CD4-positive, alpha-beta memory T cell (primary cell): ENCODE results near the gene KMT2A. TPM values are rescaled to one million over a fixed set of nuclear protein-coding genes. Genes with fewer than 3 reads are reported as not detected.
"Not testable (repeated sequence)": the region's sequence is repeated elsewhere in the genome, so short reads cannot be mapped to it uniquely, and the experiment has no call there.

Experiments used
- CTCF ChIA-PET: fragments of 350-600 bp; sonication (Branson Sonifier 250); formaldehyde crosslinking; loops from one replicate; lab custom pipeline; 2021; ENCODE audit warnings: inconsistent platforms; ENCODE audit not compliant: partially characterized antibody; lab: Charles Lee
- POLR2A ChIA-PET: fragments of 350-600 bp; sonication (Branson Sonifier 250); formaldehyde crosslinking; loops from one replicate; lab custom pipeline; 2021; ENCODE audit not compliant: partially characterized antibody; lab: Charles Lee
- DNase-seq, 5 donors: peaks; one replicate each; pipeline versions ENCODE4 v3.0.0 to v3.0.0-alpha.2; 2020 to 2022; ENCODE audit warnings: mixed read lengths in 1 of 5
- H3K27ac ChIP-seq: one replicate; pipeline ENCODE4 v1.7.0; 2013; ENCODE audit warnings: low read depth, low read length
- H3K27me3 ChIP-seq: 2 replicates; pipeline ENCODE4 v1.7.0; 2013; ENCODE audit warnings: mild to moderate bottlenecking, low read length, moderate library complexity; ENCODE audit not compliant: insufficient read depth
- H3K36me3 ChIP-seq: 2 replicates; pipeline ENCODE4 v1.7.0; 2013; ENCODE audit warnings: mild to moderate bottlenecking, low read length, moderate library complexity; ENCODE audit not compliant: insufficient read depth
- H3K4me1 ChIP-seq: 2 replicates; pipeline ENCODE4 v1.7.0; 2013; ENCODE audit warnings: mild to moderate bottlenecking, low read length, moderate library complexity; ENCODE audit not compliant: insufficient read depth
- H3K4me3 ChIP-seq, 2 donors: one replicate each; pipeline ENCODE4 v1.7.0; 2013; ENCODE audit warnings: low read length in 2 of 2, mild to moderate bottlenecking in 1 of 2
- H3K9me3 ChIP-seq, 2 donors: one replicate each; pipeline ENCODE4 v1.7.0; 2013; ENCODE audit warnings: low read length in 2 of 2, control low read depth in 1 of 2; ENCODE audit not compliant: control insufficient read depth in 1 of 2
- H3K27ac Mint-ChIP-seq, 7 donors: one replicate each; pipeline ENCODE4 v1.8.0; 2020 to 2021; ENCODE audit warnings: mixed read lengths in 7 of 7, mild to moderate bottlenecking in 6 of 7, inconsistent platforms in 3 of 7, moderate library complexity in 3 of 7
- H3K27me3 Mint-ChIP-seq, 2 donors: one replicate each; pipeline ENCODE4 v1.8.0; 2020 to 2021; ENCODE audit warnings: mixed read lengths in 2 of 2
- H3K36me3 Mint-ChIP-seq, 2 donors: one replicate each; pipeline ENCODE4 v1.8.0; 2020 to 2021; ENCODE audit warnings: mixed read lengths in 2 of 2, inconsistent platforms in 1 of 2, mild to moderate bottlenecking in 1 of 2
- H3K4me1 Mint-ChIP-seq, 4 donors: one replicate each; pipeline ENCODE4 v1.8.0; 2020 to 2021; ENCODE audit warnings: mixed read lengths in 4 of 4, mild to moderate bottlenecking in 1 of 4
- H3K4me3 Mint-ChIP-seq, 8 donors: one replicate each; pipeline ENCODE4 v1.8.0; 2020 to 2021; ENCODE audit warnings: mixed read lengths in 8 of 8, mild to moderate bottlenecking in 7 of 8, moderate library complexity in 6 of 8, inconsistent platforms in 3 of 8
- H3K9me3 Mint-ChIP-seq, 8 donors: one replicate each; pipeline ENCODE4 v1.8.0; 2020 to 2021; ENCODE audit warnings: mixed read lengths in 8 of 8, mild to moderate bottlenecking in 5 of 8, inconsistent platforms in 3 of 8, moderate library complexity in 1 of 8
- intact Hi-C: fragments of 100-400 bp; cut with micrococcal nuclease; formaldehyde crosslinking; loops from one replicate; pipeline ENCODE4 v1.15.1; 2023
- polyA plus RNA-seq, 2 donors: library from polyadenylated mRNA; unstranded; fragments of 300-500 nt; fragmentation: Illumina TruSeq; gene quantifications; one replicate each; pipeline ENCODE4 v1.2.3, GENCODE V29; 2021
- total RNA-seq, 2 experiments: library from RNA; stranded (reverse); gene quantifications; one replicate each; pipeline ENCODE4 v1.2.3, GENCODE V29; 2021

KMT2A gene
- total and polyA plus RNA-seq, 4 experiments from 2014 or later, result 4.6 to 202 (median 118) TPM

GRCh38 chr11:118401880-118402590 is 34.3 kb upstream of the KMT2A start:
- peaks cover 15 to 49% of the 10 kb centered on the region in 2 donors for H3K36me3 Mint-ChIP-seq
- DNase-seq, result no peak
- no peaks in the 10 kb centered on the region for H3K27me3 Mint-ChIP-seq
- peaks cover 0 to 2% (median 0%) of the 10 kb centered on the region in 8 donors for H3K9me3 Mint-ChIP-seq
- H3K27ac Mint-ChIP-seq, result peak overlapping the region; percentile 99 to 100 (median 99)
- H3K36me3 ChIP-seq, result peaks cover 20% of the 10 kb centered on the region
- H3K27ac ChIP-seq, result peak overlapping the region; percentile 82
- peak overlapping the region; percentile 87 to 93 for H3K4me3 ChIP-seq
- ChIA-PET CTCF (interaction anchor here (0.8 to 1.8 kb wide), 7 partner anchors 28 to 204 kb away, joined by 3 to 9 read pairs (median 4); no protein-coding TSS in a partner anchor), POLR2A (interaction anchor here (0.8 to 8.4 kb wide), 2 partner anchors 35 to 127 kb away, joined by 3 to 163 read pairs; partner anchors contain the start of gene KMT2A)
- H3K4me3 Mint-ChIP-seq, result peak overlapping the region; percentile 91 to 99 (median 96)
- H3K4me1 Mint-ChIP-seq, result peaks cover 44 to 87% (median 63%) of the 10 kb centered on the region in 4 donors
- intact Hi-C loops, result loop anchor here (1.0 to 5.0 kb wide), 5 partner anchors 34 to 177 kb away; partner anchors contain the start of genes ARCN1, JAML, KMT2A and UBE4A
- H3K27me3 ChIP-seq, result no peaks in the 10 kb centered on the region
- H3K9me3 ChIP-seq, result no peaks in the 10 kb centered on the region
- H3K4me1 ChIP-seq, result peaks cover 67% of the 10 kb centered on the region

- not testable (repeated sequence) for H3K9me3 Mint-ChIP-seq, H3K27me3 ChIP-seq, DNase-seq, H3K9me3 ChIP-seq, H3K27me3 Mint-ChIP-seq
- Histone ChIP-seq H3K27ac (peak overlapping the region; percentile 82), H3K4me1 (peaks cover 62% of the 10 kb centered on the region), H3K4me3 (peak overlapping the region in 1 of 2 donors; percentile 87), H3K36me3 (peaks cover 20% of the 10 kb centered on the region)
- peaks cover 15 to 48% of the 10 kb centered on the region in 2 donors for H3K36me3 Mint-ChIP-seq
- peak overlapping the region; percentile 85 to 100 (median 99) for H3K27ac Mint-ChIP-seq
- H3K4me3 Mint-ChIP-seq, result peak overlapping the region; percentile 91 to 99 (median 96)
- H3K4me1 Mint-ChIP-seq, result peaks cover 42 to 83% (median 60%) of the 10 kb centered on the region in 4 donors
- CTCF ChIA-PET, result interaction anchor here (0.8 to 1.8 kb wide), 7 partner anchors 28 to 204 kb away, joined by 3 to 9 read pairs (median 4); no protein-coding TSS in a partner anchor
- intact Hi-C loops, result loop anchor here (5.0 kb wide), 1 partner anchor 170 kb away; the partner anchor contains the start of gene ARCN1
- POLR2A ChIA-PET, result interaction anchor here (8.4 kb wide), 1 partner anchor 34 kb away, joined by 163 read pairs; the partner anchor contains the start of gene KMT2A
Measured at GRCh38 chr11:118402594-118402993, 33.7 kb upstream of the KMT2A start.

GRCh38 chr11:118406599-118407166 is 29.6 kb upstream of the KMT2A start:
- H3K4me1 ChIP-seq, result peaks cover 36% of the 10 kb centered on the region
- no peaks in the 10 kb centered on the region for H3K9me3 ChIP-seq
- no peak overlapping the region for H3K4me3 ChIP-seq
- H3K27ac ChIP-seq, result no peak overlapping the region
- Mint-ChIP-seq H3K36me3 (peaks cover 36 to 62% of the 10 kb centered on the region in 2 donors), H3K9me3 (no peaks in the 10 kb centered on the region), H3K4me3 (no peak overlapping the region), H3K27ac (peak overlapping the region in 5 of 7 donors; percentile 36 to 59 (median 54)), H3K4me1 (peaks cover 31 to 56% (median 42%) of the 10 kb centered on the region in 4 donors), H3K27me3 (no peaks in the 10 kb centered on the region)
- intact Hi-C loops, result no loop called here
- H3K36me3 ChIP-seq, result peaks cover 40% of the 10 kb centered on the region
- ChIA-PET CTCF (no interaction called here), POLR2A (interaction anchor here (1.2 to 3.2 kb wide), 3 partner anchors 8 to 29 kb away, joined by 3 to 14 read pairs (median 3); partner anchors contain the start of gene KMT2A)
- H3K27me3 ChIP-seq, result no peaks in the 10 kb centered on the region
- no peak for DNase-seq

GRCh38 chr11:118410055-118410745 is 26.1 kb upstream of the KMT2A start:
- H3K27ac Mint-ChIP-seq, result peak overlapping the region in 2 of 7 donors; percentile 50 to 80
- intact Hi-C loops, result no loop called here
- no peak overlapping the region for H3K4me3 Mint-ChIP-seq
- POLR2A ChIA-PET, result interaction anchor here (1.9 kb wide), 1 partner anchor 11 kb away, joined by 4 read pairs; no protein-coding TSS in a partner anchor
- Histone ChIP-seq H3K36me3 (peaks cover 33% of the 10 kb centered on the region), H3K27ac (no peak overlapping the region), H3K4me1 (peaks cover 5% of the 10 kb centered on the region), H3K9me3 (no peaks in the 10 kb centered on the region), H3K27me3 (no peaks in the 10 kb centered on the region), H3K4me3 (no peak overlapping the region)
- no peaks in the 10 kb centered on the region for H3K27me3 Mint-ChIP-seq
- peaks cover 14 to 30% (median 19%) of the 10 kb centered on the region in 4 donors for H3K4me1 Mint-ChIP-seq
- no peaks in the 10 kb centered on the region for H3K9me3 Mint-ChIP-seq
- no peak for DNase-seq
- peaks cover 32 to 55% of the 10 kb centered on the region in 2 donors for H3K36me3 Mint-ChIP-seq
- CTCF ChIA-PET, result interaction anchor here (0.6 kb wide), 1 partner anchor 18 kb away, joined by 3 read pairs; no protein-coding TSS in a partner anchor

- H3K27me3 ChIP-seq, result no peaks in the 10 kb centered on the region
- Mint-ChIP-seq H3K4me1 (peaks cover 9 to 22% (median 11%) of the 10 kb centered on the region in 4 donors), H3K27ac (no peak overlapping the region), H3K27me3 (no peaks in the 10 kb centered on the region), H3K36me3 (peaks cover 26 to 43% of the 10 kb centered on the region in 2 donors), H3K4me3 (no peak overlapping the region), H3K9me3 (no peaks in the 10 kb centered on the region)
- H3K27ac ChIP-seq, result no peak overlapping the region
- CTCF ChIA-PET, result no interaction called here
- intact Hi-C loops, result no loop called here
- H3K4me3 ChIP-seq, result no peak overlapping the region
- H3K36me3 ChIP-seq, result peaks cover 31% of the 10 kb centered on the region
- H3K9me3 ChIP-seq, result no peaks in the 10 kb centered on the region
- DNase-seq, result no peak
- POLR2A ChIA-PET, result no interaction called here
- H3K4me1 ChIP-seq, result peaks cover 5% of the 10 kb centered on the region
Measured at GRCh38 chr11:118411530-118411929, 24.8 kb upstream of the KMT2A start.

- H3K27me3 Mint-ChIP-seq, result no peaks in the 10 kb centered on the region
- POLR2A ChIA-PET, result interaction anchor here (0.8 to 2.1 kb wide), 2 partner anchors 14 to 23 kb away, joined by 3 to 8 read pairs; partner anchors contain the start of gene KMT2A
- peaks cover 5% of the 10 kb centered on the region for H3K4me1 ChIP-seq
- no peak overlapping the region for H3K4me3 Mint-ChIP-seq
- no peak overlapping the region for H3K27ac ChIP-seq
- no peaks in the 10 kb centered on the region for H3K9me3 ChIP-seq
- H3K4me3 ChIP-seq, result no peak overlapping the region
- peaks cover 20 to 34% of the 10 kb centered on the region in 2 donors for H3K36me3 Mint-ChIP-seq
- H3K27ac Mint-ChIP-seq, result peak overlapping the region in 3 of 7 donors; percentile 15 to 75 (median 43)
- peaks cover 5 to 16% (median 8%) of the 10 kb centered on the region in 4 donors for H3K4me1 Mint-ChIP-seq
- H3K36me3 ChIP-seq, result peaks cover 20% of the 10 kb centered on the region
- intact Hi-C loops, result no loop called here
- no peaks in the 10 kb centered on the region for H3K9me3 Mint-ChIP-seq
- CTCF ChIA-PET, result interaction anchor here (1.4 to 1.5 kb wide), 2 partner anchors 47 to 122 kb away, joined by 3 to 4 read pairs; no protein-coding TSS in a partner anchor
- DNase-seq, result no peak
- no peaks in the 10 kb centered on the region for H3K27me3 ChIP-seq
Measured at GRCh38 chr11:118412921-118413320, 23.4 kb upstream of the KMT2A start.
